Superior temporal gyrus (tissue), 1 donor: ENCODE data around the gene MALRD1.

Experiments used
- DNase-seq: peaks from one replicate; pipeline ENCODE4 v3.0.0-alpha.2; 2016; ENCODE audit errors: extremely low spot score

Gene MALRD1

GRCh38 chr10:19107406-19107805, 58.8 kb downstream of the MALRD1 start:
- no peak for DNase-seq

DNA sequence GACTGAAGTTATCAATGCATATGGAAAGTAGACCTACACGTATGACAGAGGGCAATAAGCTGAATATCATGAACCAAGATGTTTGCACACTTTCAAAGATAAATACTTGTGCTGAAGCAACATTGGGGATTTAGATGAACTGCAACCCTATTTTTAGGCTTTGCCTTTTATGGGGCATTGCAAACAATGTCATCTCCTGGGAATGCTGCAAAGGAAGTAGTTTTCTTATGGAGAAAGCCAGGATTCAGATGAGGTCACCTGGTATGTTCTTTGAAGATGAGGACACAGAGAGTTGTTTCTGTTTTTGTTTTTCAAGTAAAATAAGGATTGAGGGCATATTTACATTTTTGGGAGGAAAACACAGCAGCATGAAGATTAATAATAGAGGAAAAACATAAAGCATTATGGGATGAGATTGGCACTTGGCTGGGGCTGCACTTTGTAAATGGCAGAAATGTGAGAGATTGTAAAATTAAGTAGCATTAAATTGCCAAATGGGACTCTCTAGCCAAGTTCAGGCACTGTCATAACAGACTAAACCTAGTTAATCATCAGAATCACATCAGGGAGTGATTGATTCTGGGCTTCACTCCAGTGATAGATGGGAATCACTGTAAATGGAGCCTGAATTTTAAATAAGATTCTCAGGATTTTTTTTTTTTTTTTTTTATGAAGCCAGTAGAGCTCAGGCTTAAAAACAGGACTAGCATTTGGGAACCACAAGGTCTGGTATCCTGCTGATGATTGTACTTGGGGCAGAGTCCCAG, 63.1 kb downstream of the MALRD1 start:
- DNase-seq: no peak

- DNase-seq: no peak
These were observed 68.8 kb downstream of the MALRD1 start for GRCh38 chr10:19117438-19117837.

DNA sequence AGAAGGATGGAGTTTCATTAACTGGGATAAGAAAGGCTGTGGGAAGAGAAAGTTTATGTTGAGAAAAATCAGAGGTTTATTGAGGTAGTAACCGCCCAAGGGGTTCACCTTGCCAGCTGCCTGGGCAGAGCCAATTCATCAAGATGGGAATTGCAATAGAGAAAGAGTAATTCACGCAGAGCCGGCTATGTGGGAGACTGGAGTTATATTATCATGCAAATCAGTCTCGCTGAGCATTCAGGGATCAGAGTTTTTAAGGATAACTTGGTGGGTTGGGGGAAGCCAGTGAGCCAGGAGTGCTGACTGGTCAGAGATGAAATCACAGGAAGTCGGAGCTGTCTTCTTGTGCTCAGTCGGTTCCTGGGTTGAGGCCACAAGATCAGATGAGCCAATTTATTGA, 70.6 kb downstream of the MALRD1 start:
- DNase-seq: no peak

GRCh38 chr10:19120381-19120908, 71.8 kb downstream of the MALRD1 start:
- DNase-seq: no peak

GRCh38 chr10:19133992-19134391, 85.4 kb downstream of the MALRD1 start:
- DNase-seq: no peak

DNA sequence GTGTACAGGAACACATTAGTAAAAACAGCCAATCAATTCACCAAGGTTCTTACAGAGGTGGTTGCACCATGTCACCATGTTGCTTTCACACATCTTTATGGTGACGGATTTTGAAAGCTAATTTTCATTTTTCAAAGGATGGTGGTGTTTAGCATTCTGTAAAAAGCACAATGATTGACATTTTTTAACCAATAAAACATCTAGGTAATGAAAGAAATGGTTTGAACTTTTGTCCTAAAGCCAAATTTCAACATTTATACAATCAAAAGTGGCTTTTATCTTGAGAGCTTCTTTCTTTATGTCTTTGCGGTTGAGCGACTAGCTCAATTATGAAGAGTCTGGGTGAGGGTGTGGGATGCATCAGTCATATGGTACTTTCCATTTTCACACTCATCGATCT, 94.4 kb downstream of the MALRD1 start:
- no peak for DNase-seq

DNA sequence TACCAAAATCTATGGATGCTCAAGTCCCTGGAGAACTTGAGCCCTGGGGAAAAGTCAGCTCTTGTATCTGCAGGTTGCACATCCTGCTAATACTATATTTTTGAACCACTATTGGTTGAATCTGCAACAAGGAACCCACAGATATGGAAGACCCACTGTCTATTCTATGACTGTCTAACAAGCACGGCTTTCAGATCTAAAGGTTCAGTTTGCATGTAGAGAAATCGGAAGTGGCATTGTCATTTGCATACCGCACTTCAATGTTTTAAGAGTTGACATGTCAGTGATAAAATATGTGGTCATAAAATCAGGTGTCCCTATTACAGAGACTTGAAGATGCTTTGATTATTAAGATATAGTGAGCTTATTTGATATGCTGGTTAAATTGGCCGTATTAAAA, 95.6 kb downstream of the MALRD1 start:
- no peak for DNase-seq

- no peak for DNase-seq
These were observed 105.8 kb downstream of the MALRD1 start for GRCh38 chr10:19154375-19154774.

DNA sequence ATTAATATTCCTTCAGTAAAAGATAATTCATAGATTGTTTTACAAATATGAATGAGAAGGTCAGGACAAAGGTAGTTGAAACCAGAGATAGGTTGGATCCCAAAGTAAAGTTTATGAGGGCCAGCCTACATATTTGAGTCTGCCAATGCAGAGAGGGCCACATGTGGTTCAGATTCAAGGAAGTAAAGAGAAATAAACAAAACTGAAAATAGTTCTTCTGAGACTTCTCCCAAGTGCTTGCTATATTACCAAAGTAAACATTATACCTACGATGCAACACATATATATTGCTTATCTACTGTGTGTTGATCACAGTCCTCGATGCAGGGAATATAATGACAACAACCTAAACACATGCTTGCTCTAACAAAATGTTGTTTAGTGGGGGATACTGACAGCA, 109.8 kb downstream of the MALRD1 start:
- no peak for DNase-seq

GRCh38 chr10:19158870-19159269, 110.3 kb downstream of the MALRD1 start:
- no peak for DNase-seq

DNA sequence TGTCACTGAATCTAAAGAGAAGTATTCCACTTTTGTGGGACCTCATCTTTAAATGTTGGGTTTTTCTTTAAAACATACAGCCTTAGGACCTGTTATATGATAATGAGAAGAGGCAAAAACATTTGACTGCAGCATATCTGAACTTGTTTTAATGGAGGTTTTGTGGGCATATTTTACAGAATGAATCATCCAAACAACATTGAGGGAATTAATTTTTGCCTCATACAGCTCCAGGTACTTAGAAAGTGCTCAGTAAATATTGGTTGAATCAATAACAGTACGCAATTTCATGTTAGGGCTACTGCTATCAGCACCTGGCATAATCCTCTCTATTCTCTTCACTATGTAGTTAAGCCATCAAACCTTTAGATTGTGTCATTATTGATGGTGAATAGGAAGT, 115.9 kb downstream of the MALRD1 start:
- DNase-seq: no peak

GRCh38 chr10:19168584-19168983, 120.0 kb downstream of the MALRD1 start:
- no peak for DNase-seq

- DNase-seq: no peak
These were observed 120.4 kb downstream of the MALRD1 start for GRCh38 chr10:19169041-19169440.

DNA sequence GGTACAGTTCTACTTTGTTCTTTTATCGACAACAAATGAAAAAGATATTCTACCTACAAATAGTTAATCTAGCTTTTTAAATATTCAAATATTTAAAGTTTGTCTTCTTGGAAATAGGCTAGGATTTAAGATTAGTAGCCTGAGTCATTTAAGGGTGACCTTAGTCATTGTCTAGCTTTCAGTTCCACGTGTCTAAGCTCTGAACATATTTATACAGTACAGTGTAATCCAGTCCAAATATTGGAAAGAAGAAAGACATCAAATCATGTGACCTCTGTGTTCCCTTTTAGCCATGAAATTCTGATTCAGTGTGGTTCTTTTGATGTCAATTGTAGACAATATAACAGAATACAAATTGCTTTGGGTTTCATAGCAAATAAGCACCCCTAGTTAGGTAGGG, 121.1 kb downstream of the MALRD1 start:
- no peak for DNase-seq

GRCh38 chr10:19178675-19179074, 130.1 kb downstream of the MALRD1 start:
- DNase-seq: no peak

DNA sequence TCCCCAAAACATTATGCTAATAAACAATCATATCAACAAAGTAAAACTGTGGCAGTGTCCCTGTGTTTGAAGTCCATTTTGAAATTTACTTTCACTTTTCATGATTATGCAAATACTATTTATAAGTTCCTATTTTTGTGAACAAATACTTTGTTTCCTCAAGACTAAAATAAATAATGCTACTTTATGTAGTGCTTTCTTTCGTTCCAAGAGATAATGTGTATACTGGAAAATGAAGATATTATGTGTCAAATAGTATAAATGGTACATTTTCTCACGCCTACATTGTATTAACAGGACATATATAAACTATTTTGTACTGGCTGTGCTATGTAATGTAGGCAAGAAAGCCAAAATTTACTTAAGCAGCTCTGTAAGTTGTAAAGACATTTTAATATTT, 136.3 kb downstream of the MALRD1 start:
- DNase-seq: no peak

DNA sequence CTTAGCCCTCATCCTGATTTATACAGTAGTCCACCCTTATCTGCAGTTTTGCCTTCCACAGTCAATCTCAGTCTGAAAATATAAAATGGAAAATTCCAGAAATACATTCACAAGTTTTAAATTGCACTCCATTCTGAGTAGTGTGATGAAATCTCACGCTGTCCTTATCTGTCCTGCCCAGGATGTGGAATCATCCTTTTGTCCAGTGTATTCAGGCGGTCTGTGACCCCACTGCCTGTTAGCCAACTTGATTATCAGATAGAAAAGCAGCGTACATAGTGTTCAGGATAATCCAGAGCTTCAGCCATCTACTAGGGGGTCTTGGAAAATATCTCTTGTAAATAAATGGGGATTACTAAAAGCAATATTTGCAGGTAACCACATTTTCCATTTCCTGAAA, 146.3 kb downstream of the MALRD1 start:
- DNase-seq: no peak

DNA sequence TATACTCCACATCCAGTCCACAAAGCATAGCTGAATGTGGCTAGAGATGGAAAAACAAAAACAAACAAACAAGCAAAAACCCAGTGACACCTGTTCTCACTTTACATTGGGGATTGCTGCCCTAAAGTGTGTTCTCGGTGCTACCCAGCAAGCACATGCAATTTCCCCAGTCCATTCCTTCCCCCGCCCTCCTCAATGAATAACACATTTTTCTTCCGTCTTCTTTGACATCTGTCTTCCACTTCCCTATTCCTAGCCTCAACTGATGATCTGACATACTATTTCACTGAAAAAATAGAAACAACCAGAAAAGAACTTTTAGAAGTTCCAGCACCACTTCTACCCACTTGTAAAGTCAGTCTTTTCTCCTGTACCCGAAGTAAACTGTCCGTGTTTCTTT, 147.1 kb downstream of the MALRD1 start:
- no peak for DNase-seq

DNA sequence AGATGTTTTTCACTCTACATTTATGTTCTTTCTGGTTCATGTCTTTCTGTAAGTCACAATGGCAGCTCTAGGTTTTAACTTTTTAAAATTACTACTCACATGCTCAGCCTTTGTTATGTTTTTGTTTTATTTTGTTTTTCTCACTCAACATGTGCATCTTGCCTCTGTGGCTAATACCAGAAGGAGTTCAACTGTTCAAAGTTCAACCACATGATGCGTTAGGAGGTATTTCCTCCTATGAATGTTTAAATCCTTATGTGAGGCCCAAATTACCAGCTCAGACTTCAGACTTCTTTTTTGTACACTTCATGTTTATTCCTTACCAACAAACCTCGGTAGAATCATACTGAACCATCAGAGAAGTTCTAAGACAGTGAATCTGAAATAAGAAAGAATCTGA, 151.6 kb downstream of the MALRD1 start:
- no peak for DNase-seq

DNA sequence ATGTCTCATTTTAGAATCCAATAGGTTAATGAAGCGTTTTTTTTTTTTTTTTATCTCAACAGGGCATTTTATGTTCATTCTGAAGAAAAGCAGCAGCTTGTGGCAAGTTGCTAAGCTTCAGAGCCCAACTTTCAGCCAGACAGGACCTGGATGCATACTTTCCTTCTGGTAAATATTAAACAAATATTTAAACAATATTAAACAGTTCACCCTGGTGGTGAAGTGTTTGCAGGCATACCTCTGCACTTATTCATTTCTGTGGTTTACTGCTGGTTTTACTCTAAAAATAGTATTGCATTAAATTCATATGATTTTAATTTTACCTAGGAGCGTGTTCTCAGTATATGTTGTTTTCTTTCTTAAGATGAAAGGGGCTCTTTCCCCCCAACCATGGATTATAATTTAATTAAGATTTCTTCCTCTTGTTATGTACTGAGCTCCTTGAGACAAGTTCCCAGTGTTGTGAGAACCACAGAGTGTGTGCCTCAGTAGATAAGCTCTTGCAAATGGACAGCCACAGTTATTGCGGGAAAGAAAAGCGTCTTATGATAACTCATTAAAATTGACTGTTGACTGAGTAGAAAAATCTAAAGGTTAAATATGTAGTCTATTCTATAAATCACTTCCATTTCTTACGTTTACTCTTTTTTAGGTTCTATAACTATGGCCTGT, 155.8 kb downstream of the MALRD1 start:
- no peak for DNase-seq

DNA sequence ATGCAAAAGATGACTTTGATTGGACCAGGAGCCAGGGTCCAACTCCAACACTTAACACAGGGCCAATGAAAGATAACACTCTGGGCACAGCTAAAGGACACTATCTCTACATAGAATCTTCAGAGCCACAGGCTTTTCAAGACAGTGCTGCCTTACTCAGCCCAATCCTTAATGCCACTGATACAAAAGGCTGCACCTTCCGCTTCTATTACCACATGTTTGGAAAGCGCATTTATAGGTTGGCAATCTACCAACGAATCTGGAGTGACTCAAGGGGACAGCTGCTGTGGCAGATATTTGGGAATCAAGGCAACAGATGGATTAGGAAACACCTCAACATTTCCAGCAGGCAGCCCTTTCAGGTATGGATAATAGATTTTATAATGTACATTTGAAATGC, 160.7 kb downstream of the MALRD1 start:
- DNase-seq: no peak

DNA sequence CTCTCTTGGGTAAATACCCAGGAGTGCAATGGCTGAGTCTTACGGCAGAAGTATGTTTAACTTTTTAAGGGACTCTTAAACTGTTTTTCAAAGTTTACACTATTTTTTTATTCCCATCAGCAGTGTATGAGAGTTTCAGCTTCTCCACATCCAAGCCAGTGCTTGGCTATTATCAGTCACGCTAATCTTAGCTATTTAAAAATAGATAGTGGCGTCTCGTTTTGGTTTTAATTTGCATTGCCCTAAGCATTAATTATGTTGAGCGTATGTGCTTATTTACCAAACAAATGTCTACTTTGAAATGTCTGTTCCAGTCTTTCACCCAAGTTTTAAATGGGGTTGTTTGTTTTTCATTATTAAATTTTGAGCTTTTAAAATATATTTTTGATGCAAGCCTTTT, 164.0 kb downstream of the MALRD1 start:
- no peak for DNase-seq
